Left ventricle myocardium inferior (tissue), 1 donor: ENCODE data around the gene CHADL. TPM values are rescaled to one million over a fixed set of nuclear protein-coding genes. Genes with fewer than 3 reads are reported as not detected.

Source experiments
- DNase-seq: peaks from one replicate; pipeline ENCODE4 v3.0.0-alpha.2; 2020
- H3K27ac ChIP-seq: fragments of 200-600 bp; replicated peaks from 2 replicates; pipeline ENCODE4 v1.8.0; 2021
- H3K27me3 ChIP-seq: fragments of 200-600 bp; 2 replicates; pipeline ENCODE4 v1.8.0; 2021; ENCODE audit warnings: low read depth
- H3K36me3 ChIP-seq: fragments of 200-600 bp; 2 replicates; pipeline ENCODE4 v1.8.0; 2021
- H3K4me1 ChIP-seq: fragments of 200-600 bp; 2 replicates; pipeline ENCODE4 v1.8.0; 2021
- H3K4me3 ChIP-seq: fragments of 200-600 bp; 2 replicates; pipeline ENCODE4 v1.8.0; 2021; ENCODE audit warnings: mild to moderate bottlenecking, moderate library complexity
- H3K9me3 ChIP-seq: fragments of 200-600 bp; replicated peaks from 2 replicates; pipeline ENCODE4 v1.8.0; 2021
- CTCF ChIP-seq: fragments of 200-600 bp; IDR thresholded peaks from 2 replicates; pipeline ENCODE4 v1.8.0; 2021; ENCODE audit warnings: antibody characterized with exemption, mild to moderate bottlenecking, borderline replicate concordance
- intact Hi-C: fragments of 100-400 bp; cut with micrococcal nuclease; formaldehyde crosslinking; loops from one replicate; pipeline ENCODE4 v1.11.0; 2022
- total RNA-seq: library from RNA; stranded (reverse); fragmentation: NEBNext Ultra II Directional; extraction: Animal tissue kit (Norgen Biotek cat#: 25700); gene quantifications from one replicate; pipeline ENCODE4 v1.2.1, GENCODE V29; 2021
- donor health status: DM: no; HTN: yes; CAD: no; lungs with severe emphysema.

CHADL gene
- total RNA-seq, 1 donor from 2014 or later: 10.3 TPM

- peak; percentile 70 for TF ChIP-seq CTCF
- Histone ChIP-seq H3K27me3 (no peaks in the 10 kb centered on the region), H3K4me1 (peaks cover 50% of the 10 kb centered on the region), H3K9me3 (no peaks in the 10 kb centered on the region), H3K27ac (peak overlapping the region; percentile 88), H3K4me3 (peak overlapping the region; percentile 66), H3K36me3 (no peaks in the 10 kb centered on the region)
- intact Hi-C loops: no loop called here
- peak; percentile 76 for DNase-seq
Observed at GRCh38 chr22:41237707-41238569, 2.8 kb downstream of the CHADL start.

DNA sequence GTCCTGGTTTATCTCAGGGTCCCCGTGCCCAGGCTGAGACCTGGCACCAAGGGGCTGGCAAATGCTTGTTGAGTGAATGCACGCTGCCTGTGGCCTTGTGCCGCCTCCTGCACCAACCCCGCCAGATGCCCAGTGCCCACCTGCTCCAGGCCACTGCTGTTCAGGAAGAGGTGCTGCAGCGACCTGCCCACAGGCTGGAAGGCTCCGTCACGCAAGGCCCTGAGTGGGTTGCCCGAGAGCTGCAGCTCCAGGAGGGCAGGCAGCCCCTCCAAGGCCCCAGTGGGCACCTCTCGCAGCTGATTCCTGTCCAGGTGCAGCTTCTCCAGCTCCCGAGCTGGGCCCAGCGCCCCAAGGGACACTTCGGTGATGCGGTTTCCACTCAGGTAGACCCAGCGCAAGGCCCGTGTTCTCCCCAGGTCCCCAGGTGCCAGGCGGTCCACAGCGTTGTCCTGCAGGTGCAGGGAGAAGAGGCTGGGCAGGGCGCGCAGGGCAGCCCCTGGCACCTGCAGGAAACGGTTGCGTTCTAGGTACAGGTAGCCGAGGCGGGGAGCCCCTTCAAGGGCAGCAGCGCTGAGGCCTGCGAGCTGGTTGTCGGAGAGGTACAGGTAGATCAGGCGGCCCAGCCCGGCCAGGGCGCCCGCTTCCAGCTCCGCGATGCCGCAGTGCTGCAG is 3.6 kb downstream of the CHADL start:
- Histone ChIP-seq H3K4me3 (peak overlapping the region; percentile 66), H3K4me1 (peaks cover 55% of the 10 kb centered on the region), H3K36me3 (no peaks in the 10 kb centered on the region), H3K27me3 (no peaks in the 10 kb centered on the region), H3K27ac (peak overlapping the region; percentile 88), H3K9me3 (no peaks in the 10 kb centered on the region)
- no peak for TF ChIP-seq CTCF
- intact Hi-C loops: no loop called here
- no peak for DNase-seq

GRCh38 chr22:41234815-41235695 is 5.7 kb downstream of the CHADL start:
- no peak for TF ChIP-seq CTCF
- Histone ChIP-seq H3K27ac (peak overlapping the region; percentile 88), H3K4me1 (peaks cover 76% of the 10 kb centered on the region), H3K27me3 (no peaks in the 10 kb centered on the region), H3K36me3 (no peaks in the 10 kb centered on the region), H3K9me3 (no peaks in the 10 kb centered on the region), H3K4me3 (peak overlapping the region; percentile 6)
- intact Hi-C loops: no loop called here
- no peak for DNase-seq

GRCh38 chr22:41231369-41231768 is 9.4 kb downstream of the CHADL start:
- peaks cover 22% of the 10 kb centered on the region for H3K36me3 ChIP-seq
- no peaks in the 10 kb centered on the region for H3K9me3 ChIP-seq
- TF ChIP-seq CTCF: no peak
- no peak for DNase-seq
- H3K4me3 ChIP-seq: no peak overlapping the region
- H3K27me3 ChIP-seq: no peaks in the 10 kb centered on the region
- intact Hi-C loops: no loop called here
- H3K27ac ChIP-seq: peak overlapping the region; percentile 71
- peaks cover 64% of the 10 kb centered on the region for H3K4me1 ChIP-seq

DNA sequence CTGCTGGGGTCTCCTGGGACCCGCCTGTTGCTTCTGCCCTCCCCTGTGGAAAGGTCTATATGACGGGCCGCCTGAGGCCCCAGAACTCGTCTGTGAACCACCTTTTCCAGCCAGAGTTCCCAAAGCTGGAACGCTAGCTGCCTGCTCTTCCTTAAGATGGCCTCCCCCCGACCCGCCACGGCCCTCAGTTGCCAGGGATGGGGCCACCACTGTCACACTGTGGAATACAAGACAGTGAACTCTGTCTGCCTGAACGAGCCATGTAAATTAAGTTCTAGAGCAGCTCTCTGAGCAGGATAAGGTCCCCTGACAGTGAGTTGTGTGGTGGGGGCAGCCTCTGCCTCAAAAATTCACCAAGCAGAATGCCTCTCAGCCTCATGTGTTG is 10.3 kb downstream of the CHADL start:
- Histone ChIP-seq H3K27me3 (no peaks in the 10 kb centered on the region), H3K36me3 (peaks cover 31% of the 10 kb centered on the region), H3K4me1 (peaks cover 55% of the 10 kb centered on the region), H3K27ac (peak overlapping the region; percentile 71), H3K4me3 (no peak overlapping the region), H3K9me3 (no peaks in the 10 kb centered on the region)
- no peak for TF ChIP-seq CTCF
- intact Hi-C loops: no loop called here
- DNase-seq: no peak
